Measurements from ENCODE around the gene MAP1LC3C. TPM values are rescaled to one million over a fixed set of nuclear protein-coding genes. Genes with fewer than 3 reads are reported as not detected.

Gene MAP1LC3C
- total RNA-seq, 2 donors from 2014 or later: 0.22 TPM; not detected in 1

- 96% methylated on average over 3 of the region's 3 CpGs for WGBS, 2 experiments (ENCODE audit: insufficient coverage in 1 of 2, insufficient read length in 1 of 2)
- H3K4me1 ChIP-seq (ENCODE audit: control insufficient read depth, insufficient read depth, low read length): no peaks in the 10 kb centered on the region
- H3K36me3 ChIP-seq (ENCODE audit: control insufficient read depth, insufficient read depth, low read length): no peaks in the 10 kb centered on the region
- no peaks in the 10 kb centered on the region for H3K27me3 ChIP-seq (ENCODE audit: control insufficient read depth, insufficient read depth, low read length, poor library complexity, severe bottlenecking)
- Mint-ChIP-seq H3K9me3 (peaks cover 3% of the 10 kb centered on the region), H3K36me3 (ENCODE audit: low read depth) (no peaks in the 10 kb centered on the region), H3K4me3 (no peak overlapping the region), H3K4me1 (peaks cover 6% of the 10 kb centered on the region), H3K27ac (no peak overlapping the region), H3K27me3 (ENCODE audit: insufficient read depth) (no peaks in the 10 kb centered on the region)
- no peak overlapping the region for H3K9ac ChIP-seq (ENCODE audit: extremely low read depth, low read length, poor library complexity, severe bottlenecking)
- no peaks in the 10 kb centered on the region for H3K9me3 ChIP-seq (ENCODE audit: control insufficient read depth, low read length)
- TF ChIP-seq CTCF (conservative IDR thresholded peaks at IDR 0.05): no peak
- no peak overlapping the region for H3K27ac ChIP-seq (ENCODE audit: low read depth, low read length)
- no peak for DNase-seq
- no peak overlapping the region for H3K4me3 ChIP-seq (ENCODE audit: low read length)
Observed at GRCh38 chr1:242006976-242007375, 8.1 kb upstream of the MAP1LC3C start.

- Mint-ChIP-seq H3K4me1 (peaks cover 10% of the 10 kb centered on the region), H3K27ac (no peak overlapping the region), H3K36me3 (ENCODE audit: low read depth) (no peaks in the 10 kb centered on the region), H3K4me3 (no peak overlapping the region), H3K9me3 (peaks cover 3% of the 10 kb centered on the region), H3K27me3 (ENCODE audit: insufficient read depth) (no peaks in the 10 kb centered on the region)
- no peaks in the 10 kb centered on the region for H3K36me3 ChIP-seq (ENCODE audit: control insufficient read depth, insufficient read depth, low read length)
- TF ChIP-seq CTCF (conservative IDR thresholded peaks at IDR 0.05): no peak
- no peak overlapping the region for H3K4me3 ChIP-seq (ENCODE audit: low read length)
- whole genome bisulfite sequencing, 2 experiments (ENCODE audit: insufficient coverage in 1 of 2, insufficient read length in 1 of 2): 91 to 94% methylated on average over 2 to 5 of the region's 5 CpGs
- no peaks in the 10 kb centered on the region for H3K27me3 ChIP-seq (ENCODE audit: control insufficient read depth, insufficient read depth, low read length, poor library complexity, severe bottlenecking)
- no peaks in the 10 kb centered on the region for H3K9me3 ChIP-seq (ENCODE audit: control insufficient read depth, low read length)
- no peak overlapping the region for H3K27ac ChIP-seq (ENCODE audit: low read depth, low read length)
- DNase-seq: no peak
- H3K4me1 ChIP-seq (ENCODE audit: control insufficient read depth, insufficient read depth, low read length): no peaks in the 10 kb centered on the region
- no peak overlapping the region for H3K9ac ChIP-seq (ENCODE audit: extremely low read depth, low read length, poor library complexity, severe bottlenecking)
Observed at GRCh38 chr1:242005866-242006535, 7.1 kb upstream of the MAP1LC3C start.

GRCh38 chr1:242004751-242005495 is 6.0 kb upstream of the MAP1LC3C start:
- H3K27ac Mint-ChIP-seq: no peak overlapping the region
- H3K4me1 Mint-ChIP-seq: peaks cover 10% of the 10 kb centered on the region
- H3K27me3 ChIP-seq (ENCODE audit: control insufficient read depth, insufficient read depth, low read length, poor library complexity, severe bottlenecking): no peaks in the 10 kb centered on the region
- peaks cover 3% of the 10 kb centered on the region for H3K9me3 Mint-ChIP-seq
- 89 to 91% methylated on average over 5 of the region's 5 CpGs for WGBS, 2 experiments (ENCODE audit: insufficient coverage in 1 of 2, insufficient read length in 1 of 2)
- H3K4me1 ChIP-seq (ENCODE audit: control insufficient read depth, insufficient read depth, low read length): no peaks in the 10 kb centered on the region
- H3K4me3 Mint-ChIP-seq: no peak overlapping the region
- H3K4me3 ChIP-seq (ENCODE audit: low read length): no peak overlapping the region
- no peaks in the 10 kb centered on the region for H3K27me3 Mint-ChIP-seq (ENCODE audit: insufficient read depth)
- H3K36me3 ChIP-seq (ENCODE audit: control insufficient read depth, insufficient read depth, low read length): no peaks in the 10 kb centered on the region
- no peaks in the 10 kb centered on the region for H3K36me3 Mint-ChIP-seq (ENCODE audit: low read depth)
- no peak for TF ChIP-seq CTCF (conservative IDR thresholded peaks at IDR 0.05)
- H3K9ac ChIP-seq (ENCODE audit: extremely low read depth, low read length, poor library complexity, severe bottlenecking): no peak overlapping the region
- H3K27ac ChIP-seq (ENCODE audit: low read depth, low read length): no peak overlapping the region
- no peaks in the 10 kb centered on the region for H3K9me3 ChIP-seq (ENCODE audit: control insufficient read depth, low read length)
- no peak for DNase-seq
